SK-N-SH treated with all-trans-retinoic acid at 6 μM for 48 hours (cell line): Measurements from ENCODE around the gene PSTK.
A peak's percentile ranks its signal among the peaks of the same experiment; 100 is the strongest.

Experiments used
- ATAC-seq: fragments of 200-7000 bp; cut with Tn5 transposase; 3 replicates; pipeline ENCODE4 v1.9.1; 2020; ENCODE audit warnings: mild to moderate bottlenecking, moderate library complexity
- ARNTL ChIP-seq: fragments of 450-650 bp; formaldehyde crosslinking; IDR thresholded peaks from 2 replicates; pipeline ENCODE4 v1.5.0; 2020; ENCODE audit warnings: low read depth, mild to moderate bottlenecking, moderate library complexity, borderline replicate concordance
- BACH2 ChIP-seq: fragments of 250-450 bp; sonication (Bioruptor Pico); IDR thresholded peaks from 2 replicates; pipeline ENCODE4 v1.9.0; 2021; ENCODE audit warnings: mild to moderate bottlenecking, borderline replicate concordance
- CREB5 ChIP-seq: fragments of 250-450 bp; sonication (Bioruptor Pico); IDR thresholded peaks from 2 replicates; pipeline ENCODE4 v1.5.1; 2020; ENCODE audit warnings: low read depth, mild to moderate bottlenecking, moderate library complexity
- CSDC2 ChIP-seq: fragments of 250-450 bp; sonication (Bioruptor Pico); IDR thresholded peaks from 2 replicates; pipeline ENCODE4 v1.5.0; 2020; ENCODE audit warnings: mild to moderate bottlenecking, moderate library complexity
- CSRNP3 ChIP-seq: fragments of 250-450 bp; sonication (Bioruptor Pico); IDR thresholded peaks from 2 replicates; pipeline ENCODE4 v1.5.1; 2021; ENCODE audit warnings: mild to moderate bottlenecking, moderate library complexity
- ESRRG ChIP-seq: fragments of 250-450 bp; sonication (Bioruptor Pico); IDR thresholded peaks from 2 replicates; pipeline ENCODE4 v1.6.1; 2021; ENCODE audit warnings: mild to moderate bottlenecking
- GLIS3 ChIP-seq: fragments of 250-450 bp; sonication (Bioruptor Pico); IDR thresholded peaks from 2 replicates; pipeline ENCODE4 v1.5.0; 2020; ENCODE audit warnings: mild to moderate bottlenecking, moderate library complexity
- ISL1 ChIP-seq: fragments of 250-450 bp; sonication (Bioruptor Pico); IDR thresholded peaks from 2 replicates; pipeline ENCODE4 v2.1.2; 2022; ENCODE audit warnings: mild to moderate bottlenecking, moderate library complexity
- OSR1 ChIP-seq: fragments of 250-450 bp; sonication (Bioruptor Pico); IDR thresholded peaks from 2 replicates; pipeline ENCODE4 v1.8.0; 2022; ENCODE audit warnings: moderate library complexity, mild to moderate bottlenecking, inconsistent platforms
- PATZ1 ChIP-seq: fragments of 250-450 bp; sonication (Bioruptor Pico); IDR thresholded peaks from 2 replicates; pipeline ENCODE4 v1.8.0; 2020; ENCODE audit warnings: mild to moderate bottlenecking, moderate library complexity, borderline replicate concordance
- POU6F1 ChIP-seq: fragments of 250-450 bp; sonication (Bioruptor Pico); IDR thresholded peaks from 2 replicates; pipeline ENCODE4 v1.8.0; 2021; ENCODE audit warnings: low read depth, mild to moderate bottlenecking, moderate library complexity, borderline replicate concordance
- PPARA ChIP-seq: fragments of 250-450 bp; sonication (Bioruptor Pico); IDR thresholded peaks from 2 replicates; pipeline ENCODE4 v1.5.0; 2020; ENCODE audit warnings: mild to moderate bottlenecking, borderline replicate concordance
- RARB ChIP-seq: fragments of 250-450 bp; sonication (Bioruptor Pico); IDR thresholded peaks from 2 replicates; pipeline ENCODE4 v1.8.0; 2021; ENCODE audit warnings: mild to moderate bottlenecking, moderate library complexity
- SNAI2 ChIP-seq: fragments of 250-450 bp; sonication (Bioruptor Pico); IDR thresholded peaks from 2 replicates; pipeline ENCODE4 v1.5.0; 2020; ENCODE audit warnings: mild to moderate bottlenecking, moderate library complexity
- TOX ChIP-seq: fragments of 250-450 bp; sonication (Bioruptor Pico); IDR thresholded peaks from 2 replicates; pipeline ENCODE4 v1.8.0; 2021; ENCODE audit warnings: mild to moderate bottlenecking, moderate library complexity, borderline replicate concordance
- TSHZ2 ChIP-seq: fragments of 250-450 bp; sonication (Bioruptor Pico); IDR thresholded peaks from 2 replicates; pipeline ENCODE4 v1.5.0; 2020; ENCODE audit warnings: mild to moderate bottlenecking, moderate library complexity
- ZC3H10 ChIP-seq: fragments of 250-450 bp; sonication (Bioruptor Pico); IDR thresholded peaks from 2 replicates; pipeline ENCODE4 v1.5.1; 2021; ENCODE audit warnings: mild to moderate bottlenecking, moderate library complexity
- ZFP3 ChIP-seq: fragments of 250-450 bp; sonication (Bioruptor Pico); IDR thresholded peaks from 2 replicates; pipeline ENCODE4 v1.5.0; 2020; ENCODE audit warnings: mild to moderate bottlenecking, moderate library complexity
- ZFP30 ChIP-seq: fragments of 450-650 bp; formaldehyde crosslinking; IDR thresholded peaks from 2 replicates; pipeline ENCODE4 v1.5.0; 2022; ENCODE audit warnings: mild to moderate bottlenecking, moderate library complexity
- ZNF565 ChIP-seq: fragments of 450-650 bp; formaldehyde crosslinking; conservative IDR thresholded peaks from 2 replicates; pipeline ENCODE4 v1.5.0; 2020; ENCODE audit warnings: low read depth, mild to moderate bottlenecking, moderate library complexity
- ZNF70 ChIP-seq: fragments of 450-650 bp; formaldehyde crosslinking; IDR thresholded peaks from 2 replicates; pipeline ENCODE4 v1.5.0; 2020; ENCODE audit warnings: mild to moderate bottlenecking, moderate library complexity
- ZNF8 ChIP-seq: fragments of 450-650 bp; formaldehyde crosslinking; IDR thresholded peaks from 2 replicates; pipeline ENCODE4 v1.5.0; 2020; ENCODE audit warnings: mild to moderate bottlenecking, moderate library complexity

The PSTK gene

GRCh38 chr10:122949296-122949695, 30.9 kb upstream of the PSTK start:
- TF ChIP-seq PATZ1 (CRISPR knock-in tag), result no peak
- no peak for TF ChIP-seq POU6F1 (CRISPR knock-in tag)
- TF ChIP-seq RARB (CRISPR knock-in tag), result no peak
- TF ChIP-seq ZFP3, result no peak
- TF ChIP-seq ZFP30, result no peak
- TF ChIP-seq CSRNP3 (CRISPR knock-in tag), result no peak
- TF ChIP-seq GLIS3 (CRISPR knock-in tag), result no peak
- no peak for TF ChIP-seq TSHZ2 (CRISPR knock-in tag)
- no peak for TF ChIP-seq PPARA
- TF ChIP-seq ZC3H10 (CRISPR knock-in tag), result no peak
- TF ChIP-seq CSDC2 (CRISPR knock-in tag), result no peak
- TF ChIP-seq CREB5, result no peak
- no peak for TF ChIP-seq ARNTL (CRISPR knock-in tag)
- TF ChIP-seq ISL1, result no peak
- TF ChIP-seq ZNF565 (CRISPR knock-in tag), result no peak
- TF ChIP-seq BACH2, result no peak
- TF ChIP-seq ZNF70, result no peak
- ATAC-seq, result no peak

GRCh38 chr10:122953902-122954730, 26.1 kb upstream of the PSTK start, which contains the start of gene C10orf88:
C10orf88 (minus strand) TSS chr10:122954227; CDS start chr10:122954178, 49 bp downstream.
- peak; percentile 100 for ATAC-seq
- TF ChIP-seq ZNF70, result no peak
- TF ChIP-seq TOX (CRISPR knock-in tag), result no peak
- peak; percentile 50; the same call in 1 of the 2 replicates for TF ChIP-seq SNAI2 (CRISPR knock-in tag)
- TF ChIP-seq PATZ1 (CRISPR knock-in tag), result peak; percentile 55; the same call in 1 of the 2 replicates
- no peak for TF ChIP-seq OSR1
- TF ChIP-seq ESRRG, result no peak
- TF ChIP-seq CSDC2 (CRISPR knock-in tag), result no peak
- TF ChIP-seq CREB5, result no peak
- no peak for TF ChIP-seq PPARA
- TF ChIP-seq TSHZ2 (CRISPR knock-in tag), result no peak
- 0 out of 2 replicates have a peak, but pooled peaks have one; percentile 21 for TF ChIP-seq ZNF8 (CRISPR knock-in tag)
- TF ChIP-seq ZC3H10 (CRISPR knock-in tag), result no peak
- TF ChIP-seq ZFP3, result no peak
- no peak for TF ChIP-seq ISL1
